Esophagus squamous epithelium (tissue), 4 donors: ENCODE data around the gene MT1X.

Source experiments
- POLR2A ChIP-seq, 4 donors: fragments of 450-650 bp; IDR thresholded peaks; one replicate each; pipeline ENCODE4 v1.6.1; 2017; ENCODE audit warnings: antibody characterized with exemption in 4 of 4, mild to moderate bottlenecking in 4 of 4, moderate library complexity in 3 of 4
- TF ChIP-seq, protein P1 (sequence below), 6 experiments: fragments of 450-650 bp in 4 of 6; fragments of 200-600 bp in 2 of 6; sonication (generic) in 2 of 6; IDR thresholded peaks; one replicate each; pipeline ENCODE4 v1.5.1; 2016 to 2019; ENCODE audit warnings: antibody characterized with exemption in 6 of 6, mild to moderate bottlenecking in 4 of 6, moderate library complexity in 4 of 6

GRCh38 chr16:56649271-56649670, 33.0 kb upstream of the MT1X start:
- TF ChIP-seq, protein P1, sequence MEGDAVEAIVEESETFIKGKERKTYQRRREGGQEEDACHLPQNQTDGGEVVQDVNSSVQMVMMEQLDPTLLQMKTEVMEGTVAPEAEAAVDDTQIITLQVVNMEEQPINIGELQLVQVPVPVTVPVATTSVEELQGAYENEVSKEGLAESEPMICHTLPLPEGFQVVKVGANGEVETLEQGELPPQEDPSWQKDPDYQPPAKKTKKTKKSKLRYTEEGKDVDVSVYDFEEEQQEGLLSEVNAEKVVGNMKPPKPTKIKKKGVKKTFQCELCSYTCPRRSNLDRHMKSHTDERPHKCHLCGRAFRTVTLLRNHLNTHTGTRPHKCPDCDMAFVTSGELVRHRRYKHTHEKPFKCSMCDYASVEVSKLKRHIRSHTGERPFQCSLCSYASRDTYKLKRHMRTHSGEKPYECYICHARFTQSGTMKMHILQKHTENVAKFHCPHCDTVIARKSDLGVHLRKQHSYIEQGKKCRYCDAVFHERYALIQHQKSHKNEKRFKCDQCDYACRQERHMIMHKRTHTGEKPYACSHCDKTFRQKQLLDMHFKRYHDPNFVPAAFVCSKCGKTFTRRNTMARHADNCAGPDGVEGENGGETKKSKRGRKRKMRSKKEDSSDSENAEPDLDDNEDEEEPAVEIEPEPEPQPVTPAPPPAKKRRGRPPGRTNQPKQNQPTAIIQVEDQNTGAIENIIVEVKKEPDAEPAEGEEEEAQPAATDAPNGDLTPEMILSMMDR (IDR thresholded peaks at IDR 0.05) = no peak
- no peak for TF ChIP-seq POLR2A (IDR thresholded peaks at IDR 0.05)
